CD4-positive, alpha-beta T cell (primary cell): ENCODE measurements around the gene GART. TPM values are rescaled to one million over a fixed set of nuclear protein-coding genes. Genes with fewer than 3 reads are reported as not detected.
A peak's percentile ranks its signal among the peaks of the same experiment; 100 is the strongest.

ENCODE experiments used
- ATAC-seq: fragments of 200-7000 bp; cut with Tn5 transposase; one replicate; pipeline ENCODE4 v1.10.0; 2022; ENCODE audit warnings: mild to moderate bottlenecking; ENCODE audit not compliant: poor library complexity
- CTCF ChIA-PET: fragments of 350-600 bp; sonication (Branson Sonifier 250); formaldehyde crosslinking; loops from one replicate; lab custom pipeline; 2021; ENCODE audit warnings: antibody characterized with exemption, inconsistent platforms; lab: Charles Lee
- POLR2A ChIA-PET: fragments of 350-600 bp; sonication (Branson Sonifier 250); formaldehyde crosslinking; loops from one replicate; lab custom pipeline; 2021; ENCODE audit warnings: antibody characterized with exemption, inconsistent platforms; lab: Charles Lee
- DNase-seq, 14 experiments: peaks; one replicate each; pipeline ENCODE4 v3.0.0-alpha.2; 2013 to 2020; ENCODE audit warnings: mixed read lengths in 2 of 14
- H3K27ac ChIP-seq, 2 donors: one replicate each; pipeline versions ENCODE4 v1.5.1 to v1.7.0; 2013; ENCODE audit warnings: low read length in 2 of 2, low read depth in 1 of 2, mild to moderate bottlenecking in 1 of 2
- H3K27me3 ChIP-seq, 2 experiments: 1 replicate in 1 of 2; 2 replicates in 1 of 2; pipeline versions ENCODE4 v1.6.1 to v1.7.0; 2013; ENCODE audit warnings: low read length in 2 of 2, control low read depth in 1 of 2, mild to moderate bottlenecking in 1 of 2, moderate library complexity in 1 of 2; ENCODE audit not compliant: insufficient read depth in 2 of 2, control insufficient read depth in 1 of 2
- H3K36me3 ChIP-seq: one replicate; pipeline ENCODE4 v1.6.1; 2013; ENCODE audit warnings: low read length, control low read depth; ENCODE audit not compliant: insufficient read depth
- H3K4me1 ChIP-seq: one replicate; pipeline ENCODE4 v1.6.1; 2013; ENCODE audit warnings: low read length, control low read depth; ENCODE audit not compliant: insufficient read depth
- H3K4me3 ChIP-seq: one replicate; pipeline ENCODE4 v1.5.1; 2013; ENCODE audit warnings: mild to moderate bottlenecking, low read length, moderate library complexity
- H3K9me3 ChIP-seq, 2 experiments: 1 replicate in 1 of 2; 2 replicates in 1 of 2; pipeline versions ENCODE4 v1.6.1 to v1.7.0; 2013; ENCODE audit warnings: low read length in 2 of 2, mild to moderate bottlenecking in 2 of 2, control low read depth in 1 of 2, moderate library complexity in 1 of 2; ENCODE audit not compliant: control insufficient read depth in 1 of 2, insufficient read depth in 1 of 2
- H3K27ac Mint-ChIP-seq: one replicate; pipeline ENCODE4 v1.8.0; 2020; ENCODE audit warnings: mixed read lengths
- H3K27me3 Mint-ChIP-seq: one replicate; pipeline ENCODE4 v1.8.0; 2021; ENCODE audit warnings: mixed read lengths
- H3K36me3 Mint-ChIP-seq: one replicate; pipeline ENCODE4 v1.8.0; 2021; ENCODE audit warnings: low read depth, mixed read lengths
- H3K4me1 Mint-ChIP-seq: one replicate; pipeline ENCODE4 v1.8.0; 2021; ENCODE audit warnings: low read depth, mixed read lengths
- H3K4me3 Mint-ChIP-seq: one replicate; pipeline ENCODE4 v1.8.0; 2020; ENCODE audit warnings: mild to moderate bottlenecking, mixed read lengths
- H3K9me3 Mint-ChIP-seq: one replicate; pipeline ENCODE4 v1.8.0; 2020; ENCODE audit warnings: mixed read lengths
- intact Hi-C, 2 experiments: fragments of 100-400 bp; cut with DNase I in 1 of 2; cut with micrococcal nuclease in 1 of 2; formaldehyde crosslinking; loops; one replicate each; pipeline versions ENCODE4 v1.15.1 to v1.9.0; 2023 to 2025; cut with DNase I, micrococcal nuclease
- total RNA-seq, 174 experiments: library from RNA in 2 of 174; stranded (reverse) in 2 of 174; gene quantifications; one replicate each; pipeline ENCODE4 v1.2.3 and lab custom pipeline; 2021 to 2026
- TF ChIP-seq, protein P1 (sequence below): fragments of 200-600 bp; IDR thresholded peaks from one replicate; pipeline ENCODE4 v1.8.0; 2022; ENCODE audit warnings: antibody characterized with exemption, mild to moderate bottlenecking

The GART gene
- total RNA-seq, 2 experiments from 2014 or later = 21.8 to 25.5 TPM

GRCh38 chr21:33495743-33496142, 46.2 kb downstream of the GART start:
- TF ChIP-seq, protein P1, sequence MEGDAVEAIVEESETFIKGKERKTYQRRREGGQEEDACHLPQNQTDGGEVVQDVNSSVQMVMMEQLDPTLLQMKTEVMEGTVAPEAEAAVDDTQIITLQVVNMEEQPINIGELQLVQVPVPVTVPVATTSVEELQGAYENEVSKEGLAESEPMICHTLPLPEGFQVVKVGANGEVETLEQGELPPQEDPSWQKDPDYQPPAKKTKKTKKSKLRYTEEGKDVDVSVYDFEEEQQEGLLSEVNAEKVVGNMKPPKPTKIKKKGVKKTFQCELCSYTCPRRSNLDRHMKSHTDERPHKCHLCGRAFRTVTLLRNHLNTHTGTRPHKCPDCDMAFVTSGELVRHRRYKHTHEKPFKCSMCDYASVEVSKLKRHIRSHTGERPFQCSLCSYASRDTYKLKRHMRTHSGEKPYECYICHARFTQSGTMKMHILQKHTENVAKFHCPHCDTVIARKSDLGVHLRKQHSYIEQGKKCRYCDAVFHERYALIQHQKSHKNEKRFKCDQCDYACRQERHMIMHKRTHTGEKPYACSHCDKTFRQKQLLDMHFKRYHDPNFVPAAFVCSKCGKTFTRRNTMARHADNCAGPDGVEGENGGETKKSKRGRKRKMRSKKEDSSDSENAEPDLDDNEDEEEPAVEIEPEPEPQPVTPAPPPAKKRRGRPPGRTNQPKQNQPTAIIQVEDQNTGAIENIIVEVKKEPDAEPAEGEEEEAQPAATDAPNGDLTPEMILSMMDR = no peak
- Histone ChIP-seq H3K36me3 (no peaks in the 10 kb centered on the region), H3K4me3 (no peak overlapping the region), H3K4me1 (peaks cover 13% of the 10 kb centered on the region), H3K27me3 (no peaks in the 10 kb centered on the region), H3K27ac (no peak overlapping the region), H3K9me3 (no peaks in the 10 kb centered on the region)
- intact Hi-C loops = no loop called here
- H3K4me3 Mint-ChIP-seq = no peak overlapping the region
- CTCF ChIA-PET = interaction anchor here (1.1 kb wide), 1 partner anchor 15 kb away, joined by 4 read pairs; the partner anchor contains the start of gene TMEM50B
- H3K27ac Mint-ChIP-seq = no peak overlapping the region
- ATAC-seq (no peak), DNase-seq (no peak)
- H3K4me1 Mint-ChIP-seq = peaks cover 12% of the 10 kb centered on the region
- no peaks in the 10 kb centered on the region for H3K27me3 Mint-ChIP-seq
- peaks cover 8% of the 10 kb centered on the region for H3K36me3 Mint-ChIP-seq
- H3K9me3 Mint-ChIP-seq = no peaks in the 10 kb centered on the region
- POLR2A ChIA-PET = no interaction called here

DNA sequence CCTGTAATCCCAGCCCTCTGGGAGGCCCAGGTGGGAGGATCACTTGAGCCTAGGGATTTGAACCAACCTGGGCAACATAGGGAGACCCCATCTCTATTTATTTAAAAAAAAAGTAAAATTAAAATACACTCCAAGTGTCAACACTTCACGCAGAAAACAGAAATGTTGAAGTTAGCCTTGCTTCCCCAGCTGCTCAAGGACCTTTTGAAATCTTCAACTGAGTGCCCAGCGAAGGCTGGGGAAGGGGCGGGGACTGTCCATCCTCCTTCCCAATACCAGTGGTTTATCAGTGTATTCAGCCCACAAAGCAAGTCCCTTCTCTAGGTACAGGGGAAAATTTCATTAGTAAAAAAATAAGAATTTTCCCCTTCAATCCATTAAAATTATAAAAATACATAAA, 48.2 kb downstream of the GART start:
- H3K27me3 ChIP-seq = no peaks in the 10 kb centered on the region
- no peak overlapping the region for H3K4me3 ChIP-seq
- ATAC-seq = no peak
- Mint-ChIP-seq H3K4me1 (peaks cover 13% of the 10 kb centered on the region), H3K27me3 (no peaks in the 10 kb centered on the region), H3K36me3 (peaks cover 8% of the 10 kb centered on the region), H3K9me3 (no peaks in the 10 kb centered on the region), H3K27ac (no peak overlapping the region), H3K4me3 (peak overlapping the region; percentile 78)
- peaks cover 14% of the 10 kb centered on the region for H3K4me1 ChIP-seq
- ChIA-PET POLR2A (no interaction called here), CTCF (no interaction called here)
- DNase-seq = no peak
- no peaks in the 10 kb centered on the region for H3K36me3 ChIP-seq
- no peaks in the 10 kb centered on the region for H3K9me3 ChIP-seq
- TF ChIP-seq, protein P1 = no peak
- H3K27ac ChIP-seq = no peak overlapping the region
- intact Hi-C loops = loop anchor here in 1 of 2 experiments (5.0 kb wide), 2 partner anchors 94 to 149 kb away; partner anchors contain the start of genes CRYZL1, DONSON and ITSN1

- H3K4me1 ChIP-seq = peaks cover 14% of the 10 kb centered on the region
- no peaks in the 10 kb centered on the region for H3K36me3 ChIP-seq
- intact Hi-C loops = loop anchor here in 1 of 2 experiments (5.0 kb wide), 2 partner anchors 95 to 150 kb away; partner anchors contain the start of genes CRYZL1, DONSON and ITSN1
- CTCF ChIA-PET = interaction anchor here (0.7 to 4.3 kb wide), 2 partner anchors 12 to 1216 kb away, joined by 3 to 46 read pairs; partner anchors contain the start of gene TMEM50B
- no peaks in the 10 kb centered on the region for H3K27me3 ChIP-seq
- no peaks in the 10 kb centered on the region for H3K9me3 ChIP-seq
- no peak overlapping the region for H3K4me3 ChIP-seq
- Mint-ChIP-seq H3K4me1 (peaks cover 13% of the 10 kb centered on the region), H3K9me3 (no peaks in the 10 kb centered on the region), H3K4me3 (peak overlapping the region; percentile 51), H3K36me3 (peaks cover 8% of the 10 kb centered on the region), H3K27me3 (no peaks in the 10 kb centered on the region), H3K27ac (no peak overlapping the region)
- DNase-seq = no peak
- POLR2A ChIA-PET = interaction anchor here (2.6 kb wide), 1 partner anchor 50 kb away, joined by 27 read pairs; the partner anchor contains the start of genes GART and SON
- no peak overlapping the region for H3K27ac ChIP-seq
- TF ChIP-seq, protein P1 = no peak
- ATAC-seq = no peak
Observed at GRCh38 chr21:33492571-33492970, 49.3 kb downstream of the GART start.
